NCI-H2196 treated with DMSO at 0.1 percent for 48 hours (cell line): ENCODE results near the gene ZMAT5.
A peak's percentile ranks its signal among the peaks of the same experiment; 100 is the strongest.

ENCODE experiments used
- DNase-seq: peaks from one replicate; lab custom pipeline; 2025; ENCODE audit not compliant: unreplicated experiment; lab: John Stamatoyannopoulos, UW

The ZMAT5 gene

GRCh38 chr22:29766632-29767170 is at the start of gene ZMAT5:
ZMAT5 (minus strand) TSS chr22:29767007; CDS start chr22:29748544, 18,463 bp downstream.
- peak; percentile 69 for DNase-seq

- no peak for DNase-seq
These were observed 49.7 kb upstream of the ZMAT5 start for GRCh38 chr22:29816539-29816938.

GRCh38 chr22:29816128-29816527 is 49.3 kb upstream of the ZMAT5 start:
- no peak for DNase-seq

- DNase-seq: no peak
These were observed 48.8 kb upstream of the ZMAT5 start for GRCh38 chr22:29815580-29815979.

- DNase-seq: no peak
These were observed 47.2 kb upstream of the ZMAT5 start for GRCh38 chr22:29814003-29814402.

- DNase-seq: no peak
These were observed 46.8 kb upstream of the ZMAT5 start for GRCh38 chr22:29813563-29813962.

- no peak for DNase-seq
These were observed 46.3 kb upstream of the ZMAT5 start for GRCh38 chr22:29813126-29813525.

GRCh38 chr22:29811377-29811776 is 44.6 kb upstream of the ZMAT5 start:
- no peak for DNase-seq

GRCh38 chr22:29810216-29810615 is 43.4 kb upstream of the ZMAT5 start:
- no peak for DNase-seq

- DNase-seq: no peak
These were observed 39.4 kb upstream of the ZMAT5 start for GRCh38 chr22:29806196-29806595.

GRCh38 chr22:29804985-29805384 is 38.2 kb upstream of the ZMAT5 start:
- DNase-seq: no peak

GRCh38 chr22:29803190-29803589 is 36.4 kb upstream of the ZMAT5 start:
- DNase-seq: no peak

- no peak for DNase-seq
These were observed 35.0 kb upstream of the ZMAT5 start for GRCh38 chr22:29801796-29802195.

GRCh38 chr22:29801153-29801552 is 34.3 kb upstream of the ZMAT5 start:
- DNase-seq: no peak

GRCh38 chr22:29799217-29799680 is 32.4 kb upstream of the ZMAT5 start:
- DNase-seq: peak; percentile 17

GRCh38 chr22:29798801-29799200 is 32.0 kb upstream of the ZMAT5 start:
- no peak for DNase-seq

GRCh38 chr22:29798318-29798717 is 31.5 kb upstream of the ZMAT5 start:
- no peak for DNase-seq

- no peak for DNase-seq
These were observed 30.5 kb upstream of the ZMAT5 start for GRCh38 chr22:29797351-29797750.

- DNase-seq: no peak
These were observed 28.9 kb upstream of the ZMAT5 start for GRCh38 chr22:29795663-29796062.

- no peak for DNase-seq
These were observed 26.6 kb upstream of the ZMAT5 start for GRCh38 chr22:29793396-29793795.

- DNase-seq: no peak
These were observed 23.3 kb upstream of the ZMAT5 start for GRCh38 chr22:29790061-29790460.

GRCh38 chr22:29788339-29789279 is 21.8 kb upstream of the ZMAT5 start:
- no peak for DNase-seq
